ENCODE data around the gene NRP2.

The NRP2 gene

GRCh38 chr2:205763708-205764211 lies 81.5 kb downstream of the NRP2 start:
- Histone ChIP-seq H3K27ac (ENCODE audit: low read length) (no peak overlapping the region), H3K9me3 (ENCODE audit: insufficient read depth, low read length, severe bottlenecking) (no peaks in the 10 kb centered on the region), H3K27me3 (ENCODE audit: insufficient read depth, low read length, poor library complexity) (peaks cover 22% of the 10 kb centered on the region), H3K4me1 (ENCODE audit: insufficient read depth, low read length) (no peaks in the 10 kb centered on the region), H3K9ac (ENCODE audit: low read depth, low read length) (no peak overlapping the region), H2AFZ (ENCODE audit: low read depth, low read length) (no peak overlapping the region), H3K36me3 (ENCODE audit: insufficient read depth, low read length) (no peaks in the 10 kb centered on the region), H4K20me1 (ENCODE audit: insufficient read depth, low read length) (peaks cover 4% of the 10 kb centered on the region; the same call in 1 of the 2 replicates), H3K4me2 (ENCODE audit: insufficient read depth, low read length) (no peak overlapping the region), H3K4me3 (ENCODE audit: low read depth in 1 of 2, low read length in 2 of 2) (no peak overlapping the region), H3K79me2 (ENCODE audit: insufficient read depth, low read length) (no peaks in the 10 kb centered on the region)
- no peak for TF ChIP-seq CTCF (IDR thresholded peaks at IDR 0.05; ENCODE audit: borderline replicate concordance, extremely low read depth, low read length, poor library complexity, severe bottlenecking)
- no peak for TF ChIP-seq EZH2 (IDR thresholded peaks at IDR 0.05; ENCODE audit: borderline replicate concordance, low read depth, low read length, severe bottlenecking)
- no peak for ATAC-seq (ENCODE audit: insufficient read depth, low read depth)
- DNase-seq, result no peak

- Histone ChIP-seq H3K27me3 (ENCODE audit: insufficient read depth, low read length, poor library complexity) (peaks cover 23% of the 10 kb centered on the region), H3K79me2 (ENCODE audit: insufficient read depth, low read length) (no peaks in the 10 kb centered on the region), H3K4me1 (ENCODE audit: insufficient read depth, low read length) (no peaks in the 10 kb centered on the region), H3K4me3 (ENCODE audit: low read depth in 1 of 2, low read length in 2 of 2) (no peak overlapping the region), H3K27ac (ENCODE audit: low read length) (no peak overlapping the region), H4K20me1 (ENCODE audit: insufficient read depth, low read length) (peaks cover 4% of the 10 kb centered on the region; the same call in 1 of the 2 replicates), H3K9ac (ENCODE audit: low read depth, low read length) (no peak overlapping the region), H3K9me3 (ENCODE audit: insufficient read depth, low read length, severe bottlenecking) (no peaks in the 10 kb centered on the region), H3K4me2 (ENCODE audit: insufficient read depth, low read length) (no peak overlapping the region), H3K36me3 (ENCODE audit: insufficient read depth, low read length) (no peaks in the 10 kb centered on the region), H2AFZ (ENCODE audit: low read depth, low read length) (no peak overlapping the region)
- DNase-seq (no peak), ATAC-seq (ENCODE audit: insufficient read depth, low read depth) (no peak)
- TF ChIP-seq EZH2 (IDR thresholded peaks at IDR 0.05; ENCODE audit: borderline replicate concordance, low read depth, low read length, severe bottlenecking), result no peak
- TF ChIP-seq CTCF (IDR thresholded peaks at IDR 0.05; ENCODE audit: borderline replicate concordance, extremely low read depth, low read length, poor library complexity, severe bottlenecking), result no peak
These were observed 82.0 kb downstream of the NRP2 start for GRCh38 chr2:205764270-205764746.

- H3K27me3 ChIP-seq (ENCODE audit: insufficient read depth, low read length, poor library complexity), result peaks cover 22% of the 10 kb centered on the region
- H2AFZ ChIP-seq (ENCODE audit: low read depth, low read length), result no peak overlapping the region
- no peaks in the 10 kb centered on the region for H3K36me3 ChIP-seq (ENCODE audit: insufficient read depth, low read length)
- H3K9ac ChIP-seq (ENCODE audit: low read depth, low read length), result no peak overlapping the region
- peaks cover 4% of the 10 kb centered on the region; the same call in 1 of the 2 replicates for H4K20me1 ChIP-seq (ENCODE audit: insufficient read depth, low read length)
- H3K79me2 ChIP-seq (ENCODE audit: insufficient read depth, low read length), result no peaks in the 10 kb centered on the region
- TF ChIP-seq CTCF (IDR thresholded peaks at IDR 0.05; ENCODE audit: borderline replicate concordance, extremely low read depth, low read length, poor library complexity, severe bottlenecking) (no peak), EZH2 (IDR thresholded peaks at IDR 0.05; ENCODE audit: borderline replicate concordance, low read depth, low read length, severe bottlenecking) (no peak)
- DNase-seq, result no peak
- H3K4me3 ChIP-seq (ENCODE audit: low read depth in 1 of 2, low read length in 2 of 2), result no peak overlapping the region
- H3K4me1 ChIP-seq (ENCODE audit: insufficient read depth, low read length), result no peaks in the 10 kb centered on the region
- no peak overlapping the region for H3K4me2 ChIP-seq (ENCODE audit: insufficient read depth, low read length)
- H3K27ac ChIP-seq (ENCODE audit: low read length), result no peak overlapping the region
- no peaks in the 10 kb centered on the region for H3K9me3 ChIP-seq (ENCODE audit: insufficient read depth, low read length, severe bottlenecking)
- ATAC-seq (ENCODE audit: insufficient read depth, low read depth), result no peak
These were observed 82.8 kb downstream of the NRP2 start for GRCh38 chr2:205765151-205765550.
